Frontal cortex (tissue), 4 donors: ENCODE data around the gene ASB5. TPM values are rescaled to one million over a fixed set of nuclear protein-coding genes. Genes with fewer than 3 reads are reported as not detected.
"Not testable (repeated sequence)": the region's sequence is repeated elsewhere in the genome, so short reads cannot be mapped to it uniquely, and the experiment has no call there.

Source experiments
- DNase-seq, 2 donors: peaks; one replicate each; pipeline ENCODE4 v3.0.0; 2012; ENCODE audit warnings: low spot score in 2 of 2
- FAIRE-seq: peaks from 2 replicates; lab custom pipeline; 2012; peaks lifted over from hg19 to GRCh38; lab: Jason Lieb, UNC
- total RNA-seq: library from RNA; depleted of rRNA; stranded (reverse); fragments of >200 nt; gene quantifications from one replicate; pipeline ENCODE4 v1.2.3, GENCODE V29; 2014
- donor health status: control.
- donor health status: control.
- donor health status: control.

The ASB5 gene
- total RNA-seq, 1 donor from 2014 or later = 0.41 TPM

GRCh38 chr4:176230836-176231235 is 38.2 kb downstream of the ASB5 start:
- DNase-seq = no peak
- no peak for FAIRE-seq

DNA sequence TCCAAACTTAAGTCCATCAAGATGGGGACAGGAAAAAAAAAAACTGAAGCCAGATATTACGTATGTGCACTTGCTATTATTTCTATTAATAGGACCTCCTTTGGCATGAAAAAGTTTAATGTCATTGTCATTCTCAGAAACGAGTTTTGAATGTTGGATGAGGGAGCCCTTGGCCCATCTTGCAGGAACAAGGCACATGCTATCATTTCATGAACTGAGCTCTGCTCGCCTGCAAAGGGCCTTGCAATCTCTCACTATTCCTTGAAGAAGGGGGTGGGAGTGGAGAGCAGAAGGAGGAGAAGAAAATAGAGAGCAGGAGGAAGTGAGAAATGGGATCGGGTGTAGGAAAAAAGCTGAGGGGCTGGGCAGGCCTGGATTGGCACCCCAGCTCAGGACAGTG is 39.4 kb downstream of the ASB5 start:
- no peak for DNase-seq
- FAIRE-seq = no peak

GRCh38 chr4:176226736-176227135 is 42.3 kb downstream of the ASB5 start:
- DNase-seq (no peak), FAIRE-seq (no peak)

DNA sequence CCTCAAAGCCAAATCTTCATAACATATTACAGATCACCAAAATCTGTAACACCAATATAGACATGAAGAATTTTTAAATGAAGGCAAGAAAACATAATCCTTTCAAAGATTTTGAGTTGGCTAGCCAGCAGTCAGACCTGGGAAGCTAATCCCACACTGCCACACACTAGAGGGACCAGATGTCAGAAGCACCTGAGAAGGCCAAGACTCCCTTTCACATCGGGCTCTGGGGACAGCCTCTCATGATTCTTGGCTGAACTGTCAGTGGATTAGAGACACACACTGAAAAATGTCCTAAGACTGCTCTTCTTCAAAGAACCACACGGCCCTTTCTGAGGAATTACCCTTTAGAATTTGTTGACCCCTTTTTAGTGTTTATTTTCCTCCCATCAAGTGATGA is 45.5 kb downstream of the ASB5 start:
- no peak for FAIRE-seq

DNA sequence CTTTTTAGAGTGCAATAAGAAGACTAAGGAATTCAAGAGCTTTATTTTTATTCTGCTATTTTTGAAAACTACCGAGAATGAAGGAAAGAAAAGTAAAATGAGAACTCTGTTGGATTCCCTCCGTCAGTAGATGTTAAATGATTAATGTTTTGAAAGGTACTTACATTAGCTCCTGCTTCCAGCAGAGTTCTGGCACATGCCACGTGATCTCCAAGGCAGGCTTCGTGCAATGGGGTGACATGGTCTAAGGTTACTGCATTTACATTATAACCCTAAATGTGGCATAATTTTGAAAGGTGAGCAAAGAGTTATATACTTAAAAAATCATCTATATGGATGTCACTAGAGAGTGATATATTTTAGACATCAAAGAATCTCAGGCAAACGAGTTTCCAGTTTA is 46.9 kb downstream of the ASB5 start:
- FAIRE-seq (no peak), DNase-seq (no peak)

More for the DNA sequence above, 45.5 kb downstream of the ASB5 start:
- DNase-seq = no peak

DNA sequence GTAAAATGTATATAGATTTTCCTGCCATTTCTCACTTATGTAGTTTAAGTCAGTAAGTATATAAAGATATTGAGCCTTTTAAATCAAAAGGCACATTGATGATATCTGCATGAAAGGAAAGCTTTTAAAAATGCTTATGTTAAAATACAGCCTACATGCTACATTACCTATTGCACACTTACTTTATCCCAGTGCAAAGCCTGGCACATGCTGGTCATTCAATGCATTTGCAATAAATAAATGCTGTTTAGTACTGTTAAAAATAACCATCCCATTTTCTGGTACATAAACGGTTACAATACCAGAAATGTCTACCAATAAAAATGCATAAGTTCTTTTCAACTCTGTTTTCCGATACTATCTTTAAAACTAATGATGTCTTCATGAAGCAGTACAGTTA is 51.5 kb downstream of the ASB5 start:
- no peak for DNase-seq
- no peak for FAIRE-seq

GRCh38 chr4:176212351-176212750 is 56.7 kb downstream of the ASB5 start:
- not testable (repeated sequence) for FAIRE-seq, DNase-seq

DNA sequence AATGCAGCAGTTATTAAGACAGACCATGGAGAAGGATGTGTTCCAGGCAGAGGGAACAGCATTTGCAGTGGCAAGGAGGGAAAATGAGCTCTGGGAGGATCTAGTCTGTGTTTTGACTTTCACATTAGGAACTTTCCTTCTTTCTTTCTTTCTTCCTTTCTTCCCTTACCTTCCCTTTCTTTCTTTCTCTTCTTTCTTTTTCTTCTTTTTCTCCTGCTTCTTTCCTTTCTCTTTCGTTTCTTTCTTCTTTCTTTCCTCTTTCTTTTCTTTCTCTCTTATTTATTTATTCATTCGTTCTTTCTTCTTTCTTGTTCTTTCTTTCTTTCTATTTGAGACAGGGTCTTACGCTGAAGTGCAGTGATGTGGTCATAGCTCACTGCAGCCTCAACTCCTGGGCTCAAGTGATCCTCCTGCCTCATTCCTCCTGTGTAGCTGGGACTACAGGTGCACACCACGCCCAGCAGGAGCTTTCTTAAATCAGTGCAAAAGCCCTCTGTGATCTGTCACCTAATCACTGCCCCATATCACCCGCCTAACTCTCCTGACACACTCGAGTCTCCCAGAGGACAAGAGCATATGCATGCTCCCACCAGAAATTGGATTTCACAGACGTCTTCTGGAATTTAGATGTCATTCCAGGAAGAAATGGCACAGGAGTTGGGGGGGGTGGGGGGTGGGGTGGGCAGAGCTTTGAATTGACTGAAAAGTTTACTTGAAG is 58.3 kb downstream of the ASB5 start:
- no peak for FAIRE-seq

GRCh38 chr4:176210101-176210500 is 58.9 kb downstream of the ASB5 start:
- DNase-seq (no peak), FAIRE-seq (no peak)

More for the DNA sequence above, 58.3 kb downstream of the ASB5 start:
- DNase-seq = no peak

- DNase-seq (no peak), FAIRE-seq (no peak)
These were observed 59.5 kb downstream of the ASB5 start for GRCh38 chr4:176209535-176209934.

- FAIRE-seq = no peak
- DNase-seq = no peak
These were observed 61.2 kb downstream of the ASB5 start for GRCh38 chr4:176207839-176208238.

DNA sequence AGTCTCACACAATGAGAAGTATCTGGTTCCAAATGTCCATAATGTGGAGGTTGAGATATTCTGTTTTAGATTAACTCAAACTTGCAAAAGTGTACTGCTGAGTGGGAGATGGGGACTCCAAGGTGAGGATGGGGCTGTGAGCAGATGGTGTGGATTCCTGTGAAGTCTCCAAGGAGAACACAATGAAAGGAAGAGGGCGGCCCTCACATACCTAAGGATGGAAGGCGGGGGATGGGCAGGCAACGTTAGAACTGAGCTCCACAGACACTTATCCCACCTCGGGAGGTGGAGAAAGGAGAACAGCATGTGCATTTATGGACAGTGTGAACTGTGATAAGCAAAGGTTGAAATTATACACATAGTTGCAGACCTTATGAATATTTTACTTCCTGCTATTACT is 63.7 kb downstream of the ASB5 start:
- DNase-seq (no peak), FAIRE-seq (no peak)

- no peak for DNase-seq
These were observed 70.6 kb downstream of the ASB5 start for GRCh38 chr4:176198316-176198903.

GRCh38 chr4:176195184-176195978 is 73.6 kb downstream of the ASB5 start, which contains the start of gene SPATA4:
Gene SPATA4 (minus strand): TSS chr4:176195585. CDS start chr4:176195562, 23 bp downstream.
- no peak for FAIRE-seq
- peak; percentile 75 to 87 for DNase-seq

More at GRCh38 chr4:176198316-176198903, 70.6 kb downstream of the ASB5 start:
- no peak for FAIRE-seq

GRCh38 chr4:176193938-176194337 is 75.1 kb downstream of the ASB5 start:
- DNase-seq = no peak
- no peak for FAIRE-seq

- DNase-seq (no peak), FAIRE-seq (no peak)
These were observed 75.9 kb downstream of the ASB5 start for GRCh38 chr4:176193126-176193525.

DNA sequence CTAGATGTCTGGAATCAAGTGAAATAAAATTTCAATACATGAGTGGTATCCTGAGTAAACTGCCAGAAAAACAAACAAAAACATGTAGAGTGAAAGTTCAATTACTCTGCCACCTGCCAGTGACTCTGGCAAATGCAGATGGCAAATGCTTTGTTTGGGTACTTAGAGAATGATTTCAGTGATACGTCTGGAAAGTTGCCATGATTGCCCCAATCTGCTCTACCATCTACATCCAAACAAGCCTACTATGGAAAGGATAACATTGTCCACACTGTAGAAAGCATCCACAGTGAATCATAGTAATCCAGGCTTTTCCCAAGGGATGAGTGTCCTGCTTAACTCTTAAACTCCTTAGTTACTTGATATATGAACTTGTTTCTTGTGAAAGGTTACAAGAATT is 77.0 kb downstream of the ASB5 start:
- no peak for FAIRE-seq
- no peak for DNase-seq

DNA sequence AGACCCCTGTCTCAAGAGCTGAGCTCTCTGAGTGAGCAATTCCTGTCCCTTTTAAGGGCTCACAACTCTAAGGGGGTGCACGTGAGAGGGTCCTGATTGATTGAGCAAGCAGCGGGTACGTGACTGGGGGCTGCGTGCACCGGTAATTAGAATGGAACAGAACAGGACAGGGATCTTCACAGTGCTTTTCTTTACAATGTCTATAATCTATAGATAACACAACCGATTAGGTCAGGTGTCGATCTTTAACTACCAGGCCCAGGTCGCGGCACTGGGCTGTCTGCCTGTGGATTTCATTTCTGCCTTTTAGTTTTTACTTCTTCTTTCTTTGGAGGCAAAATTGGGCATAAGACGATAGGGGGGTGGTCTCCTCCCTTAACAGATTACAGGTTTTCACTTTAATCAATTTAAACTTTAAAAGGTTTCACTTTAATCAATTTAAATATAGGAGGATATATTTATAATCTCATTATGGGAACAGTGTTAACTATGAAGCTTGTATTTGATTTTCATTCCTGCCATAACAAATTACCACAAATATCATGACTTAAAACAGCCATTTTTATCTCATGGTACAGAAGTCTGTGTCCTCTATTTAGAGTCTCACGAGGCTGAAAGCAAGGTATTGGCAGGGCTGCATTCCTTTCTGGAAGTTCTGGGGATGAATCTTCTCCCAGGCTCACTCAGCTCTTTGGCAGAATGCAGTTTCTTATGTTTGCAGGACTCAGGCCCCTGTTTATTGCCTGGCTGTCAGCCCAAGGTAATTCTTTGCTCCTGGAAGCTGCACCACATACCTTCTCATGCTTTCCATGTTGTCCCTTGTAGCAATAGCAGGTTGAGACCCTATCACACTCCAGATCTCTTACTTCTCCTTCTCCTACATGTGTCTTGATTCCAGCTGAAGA is 78.9 kb downstream of the ASB5 start:
- FAIRE-seq (no peak), DNase-seq (no peak)

- no peak for DNase-seq
- FAIRE-seq = no peak
These were observed 80.4 kb downstream of the ASB5 start for GRCh38 chr4:176188654-176189053.

GRCh38 chr4:176187624-176188023 is 81.4 kb downstream of the ASB5 start:
- DNase-seq (no peak), FAIRE-seq (no peak)
